HG02938 (cell line): Measurements from ENCODE around the gene DHRS12.

ENCODE experiments used
- ATAC-seq: cut with Tn5 transposase; IDR thresholded peaks from one replicate; pipeline ENCODE4 v1.9.1; 2021; ENCODE audit warnings: mild to moderate bottlenecking, moderate library complexity; ENCODE audit not compliant: unreplicated experiment

Gene DHRS12

GRCh38 chr13:51730927-51731326 is 73.0 kb downstream of the DHRS12 start:
- ATAC-seq: no peak

DNA sequence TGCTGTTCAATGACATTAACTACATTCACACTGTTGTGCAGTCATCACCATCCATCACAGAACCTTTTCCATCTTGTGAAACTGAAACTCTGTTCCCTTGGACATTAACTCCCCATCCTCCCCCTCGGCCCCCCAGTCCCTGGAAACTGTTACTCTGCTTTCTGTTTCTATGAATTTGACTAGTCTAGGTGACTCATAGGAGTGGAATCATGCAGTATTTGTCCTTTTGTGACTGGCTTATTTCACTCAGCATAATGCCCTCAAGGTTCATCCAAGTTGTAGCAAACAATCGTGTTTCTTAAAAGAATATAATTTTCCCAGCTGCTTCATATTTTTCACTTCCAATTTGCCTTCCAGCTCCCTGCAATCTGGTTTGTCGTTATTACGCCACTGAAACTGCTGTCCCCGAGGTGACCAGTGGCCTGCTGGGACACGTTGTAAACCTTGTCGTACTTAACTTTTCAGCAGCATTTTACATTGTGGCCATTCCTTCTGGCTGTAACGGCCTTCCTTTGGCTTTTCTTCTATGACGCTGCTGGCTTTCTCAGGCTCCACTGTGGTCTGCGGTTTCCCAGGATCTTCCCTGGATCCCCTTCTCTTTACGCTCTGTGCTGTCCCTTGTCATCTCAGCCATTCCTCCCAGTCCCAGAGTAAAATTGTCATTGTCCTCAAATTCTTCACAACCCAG is 74.0 kb downstream of the DHRS12 start:
- no peak for ATAC-seq

- ATAC-seq: no peak
These were observed 75.0 kb downstream of the DHRS12 start for GRCh38 chr13:51728972-51729371.

GRCh38 chr13:51728275-51728673 is 75.7 kb downstream of the DHRS12 start:
- no peak for ATAC-seq

DNA sequence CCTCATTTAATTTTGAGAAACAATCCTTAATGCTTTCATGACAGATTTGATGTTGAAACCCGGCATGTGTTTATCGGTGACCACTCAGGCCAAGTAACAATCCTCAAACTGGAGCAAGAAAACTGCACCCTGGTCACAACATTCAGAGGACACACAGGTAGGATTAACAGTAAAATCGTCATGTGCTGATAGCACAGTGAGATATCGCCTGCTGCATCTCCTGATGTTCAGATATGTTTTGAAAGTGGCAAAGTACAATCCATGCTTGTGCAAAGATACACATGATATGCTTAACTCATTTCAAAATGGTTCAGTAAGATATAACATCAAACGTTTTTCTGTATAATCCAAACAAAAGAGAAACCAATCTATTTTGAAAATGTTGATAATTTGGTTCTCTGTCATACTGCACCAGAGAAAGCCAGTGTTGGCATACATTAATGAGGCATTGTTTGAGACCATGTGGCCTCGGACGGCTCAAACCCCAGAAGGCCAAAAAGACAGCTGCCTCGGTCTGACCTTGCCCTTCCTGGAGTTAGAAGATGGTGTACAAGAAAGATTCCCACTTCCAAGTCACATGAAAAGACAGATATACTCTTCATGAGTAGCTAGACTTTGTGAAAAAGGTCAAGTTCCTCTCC is 76.2 kb downstream of the DHRS12 start:
- no peak for ATAC-seq

DNA sequence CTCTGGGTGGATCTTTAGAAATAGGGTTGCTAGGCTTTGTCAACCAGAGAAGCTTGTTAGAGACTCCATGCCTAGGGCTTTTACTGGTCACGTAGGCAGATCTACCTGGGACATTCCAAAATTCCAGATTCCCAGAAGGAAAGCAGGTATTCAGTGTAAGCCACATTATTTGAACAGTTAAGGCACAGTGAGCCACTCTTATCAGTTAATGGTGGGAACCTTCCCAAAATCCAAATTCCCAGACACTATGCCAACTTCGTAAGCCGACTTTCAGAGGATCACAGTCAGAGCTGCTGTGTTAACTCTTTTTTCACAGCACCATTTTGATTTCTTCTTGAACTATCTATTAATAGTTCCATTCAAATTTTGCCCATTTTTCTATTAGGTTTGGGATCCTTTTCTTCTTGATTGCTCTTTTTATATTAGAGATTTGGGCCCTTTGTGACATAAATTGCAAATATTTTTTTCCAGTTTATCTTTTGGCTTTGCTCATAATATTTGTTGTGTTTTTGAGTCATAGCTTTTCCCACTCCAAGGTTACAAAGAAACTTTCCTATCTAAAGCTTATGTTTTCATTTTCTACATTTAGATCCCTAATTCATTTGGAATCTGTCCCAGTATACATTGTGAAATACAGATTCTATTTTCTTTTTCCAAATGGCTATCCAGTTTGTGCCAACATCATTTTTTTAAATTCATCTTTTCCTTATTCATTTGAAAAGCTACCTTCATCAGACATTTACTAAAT is 77.3 kb downstream of the DHRS12 start:
- ATAC-seq: no peak

GRCh38 chr13:51724721-51725120 is 79.2 kb downstream of the DHRS12 start:
- ATAC-seq: no peak

GRCh38 chr13:51723529-51723928 is 80.4 kb downstream of the DHRS12 start:
- no peak for ATAC-seq

- peak; percentile 76 for ATAC-seq
These were observed 82.5 kb downstream of the DHRS12 start for GRCh38 chr13:51721496-51721895.

DNA sequence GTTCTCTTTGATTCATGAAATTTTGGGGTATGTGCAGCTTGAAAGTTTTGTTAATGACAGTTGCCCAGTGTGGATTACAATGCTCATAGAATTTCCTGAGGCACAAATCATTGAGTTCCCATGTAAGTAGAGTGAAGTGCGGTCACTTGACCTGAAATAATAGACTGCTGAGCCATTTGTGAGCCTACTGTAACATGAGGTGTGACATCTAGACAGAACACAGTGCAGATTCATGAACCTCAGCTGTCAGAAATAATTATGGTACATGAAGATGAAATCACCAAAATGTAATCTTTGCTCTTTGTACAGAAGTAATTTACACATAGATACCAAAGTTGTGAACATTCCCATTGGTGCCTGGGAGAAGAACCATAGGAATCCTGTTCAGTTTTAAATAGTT is 84.6 kb downstream of the DHRS12 start:
- no peak for ATAC-seq
